Measurements from ENCODE around the gene GPAT2.
"Not testable (repeated sequence)": the region's sequence is repeated elsewhere in the genome, so short reads cannot be mapped to it uniquely, and the experiment has no call there.

The GPAT2 gene

GRCh38 chr2:96022126-96022525, 12.6 kb downstream of the GPAT2 start:
- DNase-seq = not testable (repeated sequence)

GRCh38 chr2:96021142-96021541, 13.6 kb downstream of the GPAT2 start:
- DNase-seq = not testable (repeated sequence)

DNA sequence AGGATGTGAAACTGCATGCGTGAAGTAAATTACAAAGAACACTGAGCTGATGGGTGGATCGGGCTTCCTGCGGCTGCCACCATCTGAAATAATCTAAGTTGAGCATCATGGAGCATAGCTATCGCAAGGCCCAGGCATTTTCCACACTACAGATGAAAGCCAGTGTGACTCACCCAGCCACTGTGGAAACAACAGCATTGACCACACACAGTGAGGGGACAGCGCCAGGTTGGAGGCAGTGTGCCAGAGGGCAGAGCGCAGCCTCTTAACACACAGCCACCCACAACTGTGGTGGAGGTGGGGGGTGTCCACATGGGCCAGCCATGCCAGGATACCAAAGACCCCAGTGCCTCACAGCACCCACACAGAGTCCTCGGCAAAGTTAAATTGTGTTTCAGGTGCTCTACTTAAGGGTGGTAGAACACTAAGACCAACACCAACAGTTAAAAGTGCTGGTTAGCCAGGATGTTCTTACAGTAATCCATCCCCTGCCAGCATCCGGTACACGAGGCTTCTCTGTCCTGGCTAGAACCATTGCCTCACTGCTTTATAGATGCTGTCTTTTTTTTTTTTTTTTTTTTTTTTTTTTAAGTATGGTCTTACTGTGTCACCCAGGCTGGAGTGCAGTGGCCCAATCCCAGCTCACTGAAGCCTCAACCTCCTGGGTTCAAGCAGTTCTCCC, 14.7 kb downstream of the GPAT2 start:
- DNase-seq = not testable (repeated sequence)

DNA sequence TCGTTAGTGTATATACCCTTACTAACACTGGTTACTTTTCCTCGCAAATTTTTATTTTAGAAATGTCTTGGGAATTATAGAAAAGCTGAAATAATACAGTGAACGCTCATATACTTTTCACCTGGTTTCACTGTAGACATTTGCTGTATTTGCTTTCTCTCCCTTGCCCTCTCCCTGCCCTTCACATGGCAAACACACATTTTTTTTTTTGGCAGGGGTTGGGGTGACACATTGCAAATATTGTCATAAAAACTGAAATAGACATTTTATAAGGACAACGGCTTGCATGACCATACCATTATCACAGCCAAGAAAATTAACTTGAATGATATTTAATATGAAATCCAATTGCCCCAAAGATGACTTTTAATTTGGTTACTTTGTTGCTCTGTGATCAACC, 18.4 kb downstream of the GPAT2 start:
- DNase-seq = not testable (repeated sequence)

DNA sequence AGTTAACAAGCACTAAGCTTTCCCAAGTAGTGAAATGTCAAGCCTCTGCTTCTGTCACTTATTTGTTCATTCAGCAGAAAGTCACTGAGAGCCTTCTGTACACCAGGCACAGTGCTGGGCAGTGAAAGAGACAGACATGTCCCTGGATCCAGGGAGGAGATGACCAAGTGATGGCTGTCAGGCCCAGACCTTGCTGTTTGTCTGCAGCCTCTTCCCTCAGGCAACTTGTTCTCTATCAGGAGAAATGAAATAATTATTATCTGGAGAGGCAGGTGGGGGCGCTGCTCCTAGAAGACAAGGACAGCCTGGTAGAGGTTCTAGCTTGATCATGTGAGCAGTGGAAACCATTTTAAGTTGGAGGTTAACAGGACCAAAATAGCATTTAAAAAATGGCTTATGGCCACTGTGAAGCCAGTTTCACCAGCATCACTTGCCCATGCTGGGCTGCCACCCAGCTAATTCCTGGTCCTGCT, 21.9 kb downstream of the GPAT2 start:
- DNase-seq = not testable (repeated sequence)

- DNase-seq = not testable (repeated sequence)
These were observed 22.5 kb downstream of the GPAT2 start for GRCh38 chr2:96012086-96012791.

GRCh38 chr2:96011129-96011455, 23.6 kb downstream of the GPAT2 start:
- not testable (repeated sequence) for DNase-seq

- DNase-seq = not testable (repeated sequence)
These were observed 24.2 kb downstream of the GPAT2 start for GRCh38 chr2:96010320-96011128.

GRCh38 chr2:96009833-96010232, 24.9 kb downstream of the GPAT2 start:
- not testable (repeated sequence) for DNase-seq

DNA sequence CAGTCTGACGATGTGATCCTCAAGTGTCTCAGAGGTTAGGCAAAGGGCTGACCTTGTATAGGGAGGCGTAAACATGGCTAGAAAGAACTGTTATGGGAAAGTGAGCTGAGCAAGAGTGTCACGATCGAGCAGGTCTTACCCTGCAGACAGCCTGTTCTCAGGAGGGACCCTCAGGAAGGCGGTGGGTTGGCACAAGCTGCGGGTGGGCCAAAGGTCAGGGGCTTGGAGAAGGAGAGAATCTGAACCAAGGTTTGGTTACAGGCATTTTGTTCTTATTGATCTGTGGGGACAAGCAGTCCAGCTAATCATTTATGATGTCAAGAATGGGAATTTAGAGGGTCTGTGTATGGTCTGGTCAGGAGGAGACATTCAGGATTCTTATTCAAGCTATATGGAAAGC, 26.7 kb downstream of the GPAT2 start:
- not testable (repeated sequence) for DNase-seq

DNA sequence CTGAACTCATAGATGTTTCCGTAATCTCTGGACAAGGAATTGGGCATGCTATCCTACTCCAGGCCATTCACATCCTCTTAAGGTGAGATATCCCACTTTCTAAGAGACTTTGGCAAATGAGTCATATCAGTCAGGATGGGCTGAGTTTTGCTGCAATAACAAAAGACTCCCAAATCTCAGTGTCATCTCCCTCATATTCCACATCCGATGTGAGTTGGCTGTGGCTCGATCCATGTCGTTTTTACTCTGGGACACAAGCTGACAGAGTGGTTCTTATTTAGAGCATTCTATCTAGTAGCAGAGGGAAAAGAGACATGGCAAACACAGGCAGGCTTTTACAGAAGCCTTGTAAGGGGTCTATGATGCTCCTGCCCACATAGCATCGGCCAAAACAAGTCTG, 28.5 kb downstream of the GPAT2 start:
- DNase-seq = not testable (repeated sequence)

GRCh38 chr2:95992520-95993272, 42.0 kb downstream of the GPAT2 start:
- DNase-seq = not testable (repeated sequence)

GRCh38 chr2:95992102-95992501, 42.6 kb downstream of the GPAT2 start:
- not testable (repeated sequence) for DNase-seq

DNA sequence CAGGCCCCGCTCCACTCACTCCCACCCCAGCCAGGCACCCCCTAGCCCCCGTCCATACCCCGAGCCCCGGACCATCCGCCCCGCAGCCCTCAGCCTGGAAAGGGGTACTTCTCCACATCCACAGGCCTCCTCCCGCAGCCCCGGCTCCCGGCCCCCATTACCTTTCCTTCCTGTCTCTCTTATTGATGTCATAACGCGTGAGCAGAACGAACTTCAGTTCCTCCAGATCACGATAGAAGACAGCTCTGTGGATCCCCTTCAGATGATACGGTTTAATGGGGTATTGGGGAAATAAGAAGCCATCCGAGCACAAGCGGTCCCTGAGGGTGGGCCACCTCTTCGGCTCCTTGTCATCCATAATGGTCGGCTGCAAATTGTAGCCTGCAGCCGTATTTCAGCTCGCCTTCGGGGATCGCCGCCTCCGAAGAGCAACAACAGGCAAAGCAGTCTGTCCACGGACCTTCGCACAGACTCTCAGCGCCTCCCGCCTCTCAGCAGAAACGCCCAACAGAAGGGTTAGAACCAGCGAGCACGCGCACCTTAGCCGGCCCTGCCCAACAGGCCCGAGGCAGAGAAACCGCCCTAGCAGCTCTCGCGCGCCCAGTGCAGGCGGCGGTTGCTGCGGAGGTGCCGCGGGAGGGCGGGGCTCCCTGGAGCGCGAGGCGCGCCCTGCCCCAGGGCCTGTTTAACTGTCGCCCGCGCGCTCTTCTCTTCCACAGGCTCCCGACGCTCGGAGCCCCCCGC, 43.2 kb downstream of the GPAT2 start, which contains the start of gene ANKRD36C:
Gene ANKRD36C (minus strand): TSS at position 474 of the 744 bp plus-strand sequence. CDS start 116 bp downstream, at position 358.
- not testable (repeated sequence) for DNase-seq

GRCh38 chr2:95990884-95991283, 43.8 kb downstream of the GPAT2 start:
- not testable (repeated sequence) for DNase-seq
